ENCODE measurements around the gene CPPED1. TPM values are rescaled to one million over a fixed set of nuclear protein-coding genes. Genes with fewer than 3 reads are reported as not detected.

Gene CPPED1
- total RNA-seq, 1 experiment from 2014 or later = 7.7 TPM

DNA sequence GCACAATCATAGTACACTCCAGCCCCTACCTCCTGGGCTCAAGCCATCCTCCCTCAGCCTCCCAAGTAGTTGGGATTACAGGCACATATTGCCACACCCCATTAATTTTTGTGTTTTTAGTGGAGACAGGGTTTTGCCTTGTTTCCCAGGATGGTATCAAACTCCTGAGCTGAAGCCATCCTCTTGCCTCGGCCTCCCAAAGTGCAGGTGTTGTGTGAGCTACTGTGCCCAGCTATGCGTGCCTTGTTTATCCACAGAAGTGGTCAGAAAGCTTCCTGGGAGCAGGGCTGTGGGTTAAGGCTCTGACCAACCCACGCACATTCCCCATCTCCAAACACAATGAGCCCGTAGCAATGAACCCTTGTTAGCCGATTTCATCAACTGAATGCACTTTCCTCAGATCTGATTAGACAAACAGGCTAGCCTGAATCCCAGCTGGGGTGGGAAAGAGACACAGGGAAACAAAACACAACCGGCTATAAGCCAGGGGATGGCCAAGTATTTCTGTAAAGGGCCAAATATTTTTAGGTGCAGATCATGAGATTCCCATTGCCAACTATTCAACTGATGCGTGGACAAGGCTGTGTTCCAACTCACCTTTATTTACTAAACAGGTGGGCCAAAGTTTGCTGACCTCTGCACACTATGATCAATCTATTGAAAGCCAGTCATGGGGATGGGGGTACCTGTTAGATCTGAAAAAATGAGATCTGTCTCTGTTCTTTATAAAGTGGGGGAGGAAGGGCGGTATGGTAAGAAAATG, 193.6 kb downstream of the CPPED1 start:
- no peak overlapping the region for H2AFZ ChIP-seq (ENCODE audit: low read length)
- DNase-seq = no peak
- H3K9me2 ChIP-seq (replicated peaks; ENCODE audit: low read length) = no peaks in the 10 kb centered on the region
- H3K4me1 ChIP-seq (ENCODE audit: insufficient read depth, low read length) = peaks cover 24% of the 10 kb centered on the region
- no TSS peak for BruUV-seq (replicated peaks)
- H3K27ac ChIP-seq (ENCODE audit: low read length) = no peak overlapping the region
- TF ChIP-seq, protein P1, sequence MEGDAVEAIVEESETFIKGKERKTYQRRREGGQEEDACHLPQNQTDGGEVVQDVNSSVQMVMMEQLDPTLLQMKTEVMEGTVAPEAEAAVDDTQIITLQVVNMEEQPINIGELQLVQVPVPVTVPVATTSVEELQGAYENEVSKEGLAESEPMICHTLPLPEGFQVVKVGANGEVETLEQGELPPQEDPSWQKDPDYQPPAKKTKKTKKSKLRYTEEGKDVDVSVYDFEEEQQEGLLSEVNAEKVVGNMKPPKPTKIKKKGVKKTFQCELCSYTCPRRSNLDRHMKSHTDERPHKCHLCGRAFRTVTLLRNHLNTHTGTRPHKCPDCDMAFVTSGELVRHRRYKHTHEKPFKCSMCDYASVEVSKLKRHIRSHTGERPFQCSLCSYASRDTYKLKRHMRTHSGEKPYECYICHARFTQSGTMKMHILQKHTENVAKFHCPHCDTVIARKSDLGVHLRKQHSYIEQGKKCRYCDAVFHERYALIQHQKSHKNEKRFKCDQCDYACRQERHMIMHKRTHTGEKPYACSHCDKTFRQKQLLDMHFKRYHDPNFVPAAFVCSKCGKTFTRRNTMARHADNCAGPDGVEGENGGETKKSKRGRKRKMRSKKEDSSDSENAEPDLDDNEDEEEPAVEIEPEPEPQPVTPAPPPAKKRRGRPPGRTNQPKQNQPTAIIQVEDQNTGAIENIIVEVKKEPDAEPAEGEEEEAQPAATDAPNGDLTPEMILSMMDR (conservative IDR thresholded peaks at IDR 0.05; ENCODE audit: low read depth, low read length) = no peak
- TF ChIP-seq EZH2phosphoT487 (IDR thresholded peaks at IDR 0.05; ENCODE audit: borderline replicate concordance, low read length) (no peak), EZH2 (IDR thresholded peaks at IDR 0.05; ENCODE audit: low read length, unreplicated experiment) (no peak)
- H3K79me2 ChIP-seq (ENCODE audit: low read length) = no peaks in the 10 kb centered on the region
- no peaks in the 10 kb centered on the region for H3K9me3 ChIP-seq (ENCODE audit: low read length)
- H3K4me3 ChIP-seq (ENCODE audit: low read length) = no peak overlapping the region
- CTCF ChIA-PET = no interaction called here
- intact Hi-C loops (cut with micrococcal nuclease) = no loop called here
- ATAC-seq = no peak
- no peaks in the 10 kb centered on the region for H3F3A ChIP-seq (ENCODE audit: low read length, unreplicated experiment)
- H3K9ac ChIP-seq (ENCODE audit: low read length) = no peak overlapping the region
- H3K27me3 ChIP-seq (ENCODE audit: low read length) = no peaks in the 10 kb centered on the region
- H3K36me3 ChIP-seq (ENCODE audit: low read depth, low read length) = no peaks in the 10 kb centered on the region
- no peak overlapping the region for H3K4me2 ChIP-seq (ENCODE audit: low read length)
- POLR2A ChIA-PET (ENCODE audit: unreplicated experiment) = no interaction called here
- H4K20me1 ChIP-seq (ENCODE audit: low read length) = no peaks in the 10 kb centered on the region

Small RNA genes lying within 50 kb of the gene (microRNA-seq; reads per million reads assigned to microRNA genes)
- gene MIR4718 (ENCODE audit: unreplicated experiment) = not detected

Other genes with a start within 250 kb of the CPPED1 start
- gene SHISA9, start 97.7 kb upstream of the CPPED1 start, total RNA-seq (2014; rRNA removed) = 0.06 TPM in 1 of 2 replicates, not detected in the other